Measurements from ENCODE around the gene RHOXF2.
A peak's percentile ranks its signal among the peaks of the same experiment; 100 is the strongest.

Gene RHOXF2

GRCh38 chrX:120200851-120201250, 42.4 kb downstream of the RHOXF2 start:
- no peak for DNase-seq (ENCODE audit: low read depth)

GRCh38 chrX:120205816-120206753, 47.7 kb downstream of the RHOXF2 start:
- DNase-seq (ENCODE audit: low read depth) = no peak

- no peak for DNase-seq (ENCODE audit: low read depth)
Measured at GRCh38 chrX:120207009-120207605, 48.7 kb downstream of the RHOXF2 start.

- peak; percentile 19 for DNase-seq (ENCODE audit: low read depth)
Measured at GRCh38 chrX:120213438-120214265, 55.2 kb downstream of the RHOXF2 start.

Measured in activated T-helper 9 cell treated with anti-CD3 and anti-CD28 coated beads, Interleukin-2, amount 50 U/mL, for 16 hours (primary cell).